Mononuclear cell (primary cell): ENCODE results near the gene TTF2. TPM values are rescaled to one million over a fixed set of nuclear protein-coding genes. Genes with fewer than 3 reads are reported as not detected.

ENCODE experiments used
- H3K27me3 ChIP-seq: 2 replicates; pipeline ENCODE4 v1.6.0; 2011; ENCODE audit warnings: low read length, control low read depth; ENCODE audit not compliant: insufficient read depth
- H3K4me1 ChIP-seq: 2 replicates; pipeline ENCODE4 v1.5.1; 2011; ENCODE audit warnings: mild to moderate bottlenecking, low read length, control low read depth; ENCODE audit not compliant: insufficient read depth
- H3K4me3 ChIP-seq: 2 replicates; pipeline ENCODE4 v1.5.1; 2011; ENCODE audit warnings: mild to moderate bottlenecking, low read length, moderate library complexity
- H3K9me3 ChIP-seq: 2 replicates; pipeline ENCODE4 v1.5.1; 2011; ENCODE audit warnings: low read depth, mild to moderate bottlenecking, control low read depth, low read length
- total RNA-seq: library from RNA; depleted of rRNA; stranded (reverse); fragments of >200 nt; gene quantifications from one replicate; pipeline ENCODE4 v1.2.3, GENCODE V29; 2012

The TTF2 gene
- total RNA-seq = 31.4 TPM

GRCh38 chr1:117059678-117060440 is at the start of gene TTF2:
Gene TTF2 (plus strand): TSS chr1:117060326. CDS start chr1:117060347, 21 bp downstream.
- H3K4me1 ChIP-seq = peaks cover 13% of the 10 kb centered on the region

GRCh38 chr1:117011334-117011733 is 48.8 kb upstream of the TTF2 start:
- Histone ChIP-seq H3K4me3 (no peak overlapping the region), H3K4me1 (peaks cover 40% of the 10 kb centered on the region), H3K9me3 (no peaks in the 10 kb centered on the region), H3K27me3 (no peaks in the 10 kb centered on the region)

More at GRCh38 chr1:117059678-117060440, at the start of gene TTF2:
- H3K9me3 ChIP-seq = no peaks in the 10 kb centered on the region
- peak within 1 kb of the TSS; percentile 72 for H3K4me3 ChIP-seq
- H3K27me3 ChIP-seq = no peaks in the 10 kb centered on the region

GRCh38 chr1:117013309-117013858 is 46.7 kb upstream of the TTF2 start:
- Histone ChIP-seq H3K4me1 (peaks cover 20% of the 10 kb centered on the region), H3K4me3 (no peak overlapping the region), H3K9me3 (no peaks in the 10 kb centered on the region), H3K27me3 (no peaks in the 10 kb centered on the region)

- no peaks in the 10 kb centered on the region for H3K9me3 ChIP-seq
- H3K4me3 ChIP-seq = no peak overlapping the region
- peaks cover 12% of the 10 kb centered on the region for H3K4me1 ChIP-seq
- no peaks in the 10 kb centered on the region for H3K27me3 ChIP-seq
These were observed 45.9 kb upstream of the TTF2 start for GRCh38 chr1:117014209-117014608.

GRCh38 chr1:117015724-117016123 is 44.4 kb upstream of the TTF2 start:
- Histone ChIP-seq H3K9me3 (no peaks in the 10 kb centered on the region), H3K27me3 (no peaks in the 10 kb centered on the region), H3K4me1 (peaks cover 3% of the 10 kb centered on the region), H3K4me3 (no peak overlapping the region)

- Histone ChIP-seq H3K4me3 (no peak overlapping the region), H3K4me1 (peaks cover 3% of the 10 kb centered on the region)
These were observed 43.1 kb upstream of the TTF2 start for GRCh38 chr1:117017062-117017461.

GRCh38 chr1:117017648-117018047 is 42.5 kb upstream of the TTF2 start:
- H3K4me3 ChIP-seq = no peak overlapping the region
- peaks cover under 1% of the 10 kb centered on the region for H3K4me1 ChIP-seq
- H3K9me3 ChIP-seq = no peaks in the 10 kb centered on the region
- H3K27me3 ChIP-seq = no peaks in the 10 kb centered on the region

More at GRCh38 chr1:117017062-117017461, 43.1 kb upstream of the TTF2 start:
- H3K9me3 ChIP-seq = no peaks in the 10 kb centered on the region
- H3K27me3 ChIP-seq = no peaks in the 10 kb centered on the region

GRCh38 chr1:117020526-117021156 is 39.5 kb upstream of the TTF2 start:
- Histone ChIP-seq H3K4me3 (no peak overlapping the region), H3K27me3 (no peaks in the 10 kb centered on the region), H3K4me1 (no peaks in the 10 kb centered on the region), H3K9me3 (no peaks in the 10 kb centered on the region)

- Histone ChIP-seq H3K4me3 (no peak overlapping the region), H3K4me1 (no peaks in the 10 kb centered on the region), H3K9me3 (no peaks in the 10 kb centered on the region), H3K27me3 (no peaks in the 10 kb centered on the region)
These were observed 38.0 kb upstream of the TTF2 start for GRCh38 chr1:117022114-117022513.

- Histone ChIP-seq H3K4me1 (no peaks in the 10 kb centered on the region), H3K27me3 (no peaks in the 10 kb centered on the region), H3K9me3 (no peaks in the 10 kb centered on the region), H3K4me3 (no peak overlapping the region)
These were observed 34.6 kb upstream of the TTF2 start for GRCh38 chr1:117025568-117025967.

GRCh38 chr1:117026361-117026760 is 33.8 kb upstream of the TTF2 start:
- Histone ChIP-seq H3K4me1 (no peaks in the 10 kb centered on the region), H3K9me3 (no peaks in the 10 kb centered on the region), H3K27me3 (no peaks in the 10 kb centered on the region), H3K4me3 (no peak overlapping the region)

- no peaks in the 10 kb centered on the region for H3K9me3 ChIP-seq
These were observed 30.4 kb upstream of the TTF2 start for GRCh38 chr1:117029685-117030084.

GRCh38 chr1:117030271-117030877 is 29.8 kb upstream of the TTF2 start:
- Histone ChIP-seq H3K9me3 (no peaks in the 10 kb centered on the region), H3K4me1 (no peaks in the 10 kb centered on the region), H3K27me3 (no peaks in the 10 kb centered on the region), H3K4me3 (no peak overlapping the region)

More at GRCh38 chr1:117029685-117030084, 30.4 kb upstream of the TTF2 start:
- H3K4me3 ChIP-seq = no peak overlapping the region
- H3K27me3 ChIP-seq = no peaks in the 10 kb centered on the region
- no peaks in the 10 kb centered on the region for H3K4me1 ChIP-seq

GRCh38 chr1:117032266-117032665 is 27.9 kb upstream of the TTF2 start:
- Histone ChIP-seq H3K27me3 (no peaks in the 10 kb centered on the region), H3K4me3 (no peak overlapping the region), H3K4me1 (no peaks in the 10 kb centered on the region), H3K9me3 (no peaks in the 10 kb centered on the region)
